GM12878 (cell line): Measurements from ENCODE around the gene MS4A7.

Experiments used
- CHD2 ChIP-seq: IDR thresholded peaks from 2 replicates; pipeline ENCODE4 v1.6.1; 2011; ENCODE audit warnings: low read depth, low read length, improper control_type of control experiment, borderline replicate concordance
- EZH2 ChIP-seq: IDR thresholded peaks from 2 replicates; pipeline ENCODE4 v1.6.1; 2012; ENCODE audit warnings: low read depth, mild to moderate bottlenecking, control low read depth, inconsistent platforms, low read length, borderline replicate concordance; ENCODE audit not compliant: control insufficient read depth
- KAT2A ChIP-seq: conservative IDR thresholded peaks from 2 replicates; pipeline ENCODE4 v1.6.1; 2011; ENCODE audit warnings: low read depth, low read length; ENCODE audit not compliant: control insufficient read depth
- MTA2 ChIP-seq: fragments of 450-650 bp; IDR thresholded peaks from 2 replicates; pipeline ENCODE4 v1.6.1; 2016; ENCODE audit warnings: low read depth, mild to moderate bottlenecking, moderate library complexity
- TF ChIP-seq, protein P1 (sequence below): fragments of 450-650 bp; IDR thresholded peaks from 2 replicates; pipeline ENCODE4 v1.6.1; 2017; ENCODE audit warnings: antibody characterized with exemption, mild to moderate bottlenecking, moderate library complexity

- TF ChIP-seq MTA2 (no peak), EZH2 (no peak), KAT2A (no peak), CHD2 (no peak)
- TF ChIP-seq, protein P1, sequence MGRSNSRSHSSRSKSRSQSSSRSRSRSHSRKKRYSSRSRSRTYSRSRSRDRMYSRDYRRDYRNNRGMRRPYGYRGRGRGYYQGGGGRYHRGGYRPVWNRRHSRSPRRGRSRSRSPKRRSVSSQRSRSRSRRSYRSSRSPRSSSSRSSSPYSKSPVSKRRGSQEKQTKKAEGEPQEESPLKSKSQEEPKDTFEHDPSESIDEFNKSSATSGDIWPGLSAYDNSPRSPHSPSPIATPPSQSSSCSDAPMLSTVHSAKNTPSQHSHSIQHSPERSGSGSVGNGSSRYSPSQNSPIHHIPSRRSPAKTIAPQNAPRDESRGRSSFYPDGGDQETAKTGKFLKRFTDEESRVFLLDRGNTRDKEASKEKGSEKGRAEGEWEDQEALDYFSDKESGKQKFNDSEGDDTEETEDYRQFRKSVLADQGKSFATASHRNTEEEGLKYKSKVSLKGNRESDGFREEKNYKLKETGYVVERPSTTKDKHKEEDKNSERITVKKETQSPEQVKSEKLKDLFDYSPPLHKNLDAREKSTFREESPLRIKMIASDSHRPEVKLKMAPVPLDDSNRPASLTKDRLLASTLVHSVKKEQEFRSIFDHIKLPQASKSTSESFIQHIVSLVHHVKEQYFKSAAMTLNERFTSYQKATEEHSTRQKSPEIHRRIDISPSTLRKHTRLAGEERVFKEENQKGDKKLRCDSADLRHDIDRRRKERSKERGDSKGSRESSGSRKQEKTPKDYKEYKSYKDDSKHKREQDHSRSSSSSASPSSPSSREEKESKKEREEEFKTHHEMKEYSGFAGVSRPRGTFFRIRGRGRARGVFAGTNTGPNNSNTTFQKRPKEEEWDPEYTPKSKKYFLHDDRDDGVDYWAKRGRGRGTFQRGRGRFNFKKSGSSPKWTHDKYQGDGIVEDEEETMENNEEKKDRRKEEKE: no peak
Observed at GRCh38 chr11:60375316-60375715, 3.0 kb upstream of the MS4A7 start.
